Stomach (tissue), 9 donors: Measurements from ENCODE around the gene MAP3K7CL. TPM values are rescaled to one million over a fixed set of nuclear protein-coding genes. Genes with fewer than 3 reads are reported as not detected.

Source experiments
- DNase-seq, 2 donors: peaks; one replicate each; pipeline versions ENCODE4 v3.0.0 to v3.0.0-alpha.2; 2013 to 2019
- H3K27ac ChIP-seq, 5 donors: fragments of 200-600 bp in 4 of 5; sonication (generic) in 4 of 5; one replicate each; pipeline ENCODE4 v1.5.1; 2013 to 2019; ENCODE audit warnings: mild to moderate bottlenecking in 1 of 5, moderate library complexity in 1 of 5
- H3K27me3 ChIP-seq, 3 donors: fragments of 200-600 bp; sonication (generic); one replicate each; pipeline ENCODE4 v1.5.1; 2017 to 2019; ENCODE audit warnings: mixed run types in 1 of 3
- H3K36me3 ChIP-seq, 4 donors: fragments of 200-600 bp; sonication (generic); 1 replicate in 3 of 4; 2 replicates in 1 of 4; pipeline ENCODE4 v1.5.1; 2016 to 2019
- H3K4me1 ChIP-seq, 4 donors: fragments of 200-600 bp; sonication (generic); one replicate each; pipeline ENCODE4 v1.5.1; 2016 to 2019
- H3K4me3 ChIP-seq, 4 donors: fragments of 200-600 bp; sonication (generic) in 3 of 4; one replicate each; pipeline ENCODE4 v1.5.1; 2016 to 2019; ENCODE audit warnings: mild to moderate bottlenecking in 1 of 4
- H3K9me3 ChIP-seq, 4 donors: fragments of 200-600 bp; sonication (generic); one replicate each; pipeline ENCODE4 v1.5.1; 2016 to 2019
- CTCF ChIP-seq, 7 experiments: fragments of 450-650 bp in 4 of 7; fragments of 200-600 bp in 3 of 7; sonication (generic) in 3 of 7; IDR thresholded peaks; one replicate each; pipeline ENCODE4 v1.5.1; 2016 to 2019; ENCODE audit warnings: antibody characterized with exemption in 7 of 7, control low read depth in 2 of 7, mild to moderate bottlenecking in 1 of 7
- EP300 ChIP-seq: sonication (generic); formaldehyde crosslinking; IDR thresholded peaks from one replicate; pipeline ENCODE4 v1.6.1; 2017; ENCODE audit warnings: antibody characterized with exemption
- POLR2A ChIP-seq, 4 donors: fragments of 450-650 bp; IDR thresholded peaks; one replicate each; pipeline ENCODE4 v1.6.1; 2016; ENCODE audit warnings: antibody characterized with exemption in 4 of 4, control low read depth in 2 of 4, mild to moderate bottlenecking in 1 of 4, moderate library complexity in 1 of 4
- POLR2AphosphoS5 ChIP-seq, 3 donors: sonication (generic); formaldehyde crosslinking; IDR thresholded peaks; one replicate each; pipeline ENCODE4 v1.6.1; 2016; ENCODE audit warnings: antibody characterized with exemption in 3 of 3
- whole genome bisulfite sequencing, 5 donors: extraction: QIAGEN DNeasy Blood & Tissue Kit in 3 of 5; methylation state at CpG; one replicate each; pipeline versions ENCODE4 v1.1.5 to v1.1.7; 2013 to 2018; 5-methylcytosine and 5-hydroxymethylcytosine counted together
- intact Hi-C: fragments of 100-400 bp; cut with DNase I; formaldehyde crosslinking; loops from one replicate; pipeline ENCODE4 v1.15.1; 2023; ENCODE audit warnings: low total_unique reads
- polyA plus RNA-seq, 3 donors: library from polyadenylated mRNA; stranded (reverse); fragments of 200-250 nt; gene quantifications; one replicate each; pipeline ENCODE4 v1.2.3, GENCODE V29; 2013
- total RNA-seq, 5 donors: library from RNA; depleted of rRNA; stranded (reverse); fragments of >200 nt; gene quantifications; one replicate each; pipeline versions ENCODE4 v1.1.0 to v1.2.3, GENCODE V29; 2014 to 2016
- donor health status: healthy with polysubstance abuse.
- donor health status: Bipolar disorder and iron deficiency.
- donor health status: healthy.

The MAP3K7CL gene
- total and polyA plus RNA-seq, 8 donors, result 0.58 to 19.2 (median 4.5) TPM

GRCh38 chr21:29205009-29205408 is 74.6 kb downstream of the MAP3K7CL start:
- Histone ChIP-seq H3K36me3 (no peaks in the 10 kb centered on the region), H3K9me3 (peaks cover 0 to 20% (median 8%) of the 10 kb centered on the region in 4 donors), H3K27ac (no peak overlapping the region), H3K27me3 (no peaks in the 10 kb centered on the region), H3K4me1 (peaks cover 0 to 7% (median 0%) of the 10 kb centered on the region in 4 donors), H3K4me3 (no peak overlapping the region)
- no peak for DNase-seq
- no peak for TF ChIP-seq EP300
- intact Hi-C loops, result no loop called here
- WGBS, 5 donors, result 81 to 87% (median 86%) methylated on average over 5 of the region's 5 CpGs

DNA sequence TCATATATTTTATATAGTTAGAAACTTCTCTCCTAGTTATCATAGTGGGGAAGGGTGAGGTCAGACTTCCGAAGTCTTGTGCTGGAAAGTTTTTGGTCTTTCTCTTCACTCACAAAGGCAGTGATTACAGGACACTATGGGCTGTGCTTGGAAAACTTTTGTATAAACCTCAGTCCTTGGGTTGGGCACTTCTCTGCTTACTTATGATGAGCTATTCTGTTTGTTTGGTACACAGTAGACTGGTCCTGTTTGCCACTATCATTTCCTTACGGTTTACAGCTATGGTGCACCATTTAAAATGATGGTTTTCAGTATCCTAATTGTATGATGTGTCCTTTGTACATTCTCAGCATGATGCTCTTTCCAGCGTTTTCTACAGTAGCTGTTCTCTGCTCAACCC is 75.5 kb downstream of the MAP3K7CL start:
- no peak overlapping the region for H3K4me3 ChIP-seq
- peaks cover 0 to 7% (median 0%) of the 10 kb centered on the region in 4 donors for H3K4me1 ChIP-seq
- no peak for DNase-seq
- WGBS, 5 donors, result 32 to 68% (median 53%) methylated on average over 3 of the region's 3 CpGs
- no peaks in the 10 kb centered on the region for H3K36me3 ChIP-seq
- intact Hi-C loops, result no loop called here
- no peak overlapping the region for H3K27ac ChIP-seq
- peaks cover 0 to 13% (median 4%) of the 10 kb centered on the region in 4 donors for H3K9me3 ChIP-seq
- no peaks in the 10 kb centered on the region for H3K27me3 ChIP-seq
- TF ChIP-seq EP300 (no peak), CTCF (IDR thresholded peaks at IDR 0.05) (no peak), POLR2A (IDR thresholded peaks at IDR 0.05) (no peak), POLR2AphosphoS5 (IDR thresholded peaks at IDR 0.05) (no peak)

DNA sequence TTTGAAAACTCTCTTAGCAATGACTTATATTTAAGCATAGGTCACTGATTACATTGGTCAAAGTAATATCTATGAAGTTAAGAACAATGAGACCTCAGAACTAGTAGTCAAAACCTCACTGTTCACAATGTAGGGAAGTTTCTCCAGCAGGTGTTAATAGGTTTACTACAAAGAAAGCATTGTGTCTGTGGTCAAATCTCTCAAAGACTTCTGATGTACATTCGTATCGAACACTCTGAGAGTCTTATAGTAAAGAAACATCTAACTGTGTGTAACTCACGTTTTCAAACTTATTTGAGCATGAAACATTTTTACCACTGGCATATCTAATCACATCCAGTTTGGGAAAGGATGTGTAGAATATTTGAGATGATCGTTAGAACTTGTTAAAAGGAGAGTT is 76.0 kb downstream of the MAP3K7CL start:
- Histone ChIP-seq H3K27ac (no peak overlapping the region), H3K4me1 (peaks cover 0 to 7% (median 0%) of the 10 kb centered on the region in 4 donors), H3K27me3 (no peaks in the 10 kb centered on the region), H3K9me3 (peaks cover 0 to 8% (median 2%) of the 10 kb centered on the region in 4 donors), H3K4me3 (no peak overlapping the region), H3K36me3 (no peaks in the 10 kb centered on the region)
- WGBS, 5 donors, result 29 to 61% (median 58%) methylated on average over 4 of the region's 4 CpGs
- no peak for DNase-seq
- intact Hi-C loops, result no loop called here
- TF ChIP-seq POLR2AphosphoS5 (IDR thresholded peaks at IDR 0.05), result no peak
- no peak for TF ChIP-seq EP300
- no peak for TF ChIP-seq POLR2A (IDR thresholded peaks at IDR 0.05)
- no peak for TF ChIP-seq CTCF (IDR thresholded peaks at IDR 0.05)

DNA sequence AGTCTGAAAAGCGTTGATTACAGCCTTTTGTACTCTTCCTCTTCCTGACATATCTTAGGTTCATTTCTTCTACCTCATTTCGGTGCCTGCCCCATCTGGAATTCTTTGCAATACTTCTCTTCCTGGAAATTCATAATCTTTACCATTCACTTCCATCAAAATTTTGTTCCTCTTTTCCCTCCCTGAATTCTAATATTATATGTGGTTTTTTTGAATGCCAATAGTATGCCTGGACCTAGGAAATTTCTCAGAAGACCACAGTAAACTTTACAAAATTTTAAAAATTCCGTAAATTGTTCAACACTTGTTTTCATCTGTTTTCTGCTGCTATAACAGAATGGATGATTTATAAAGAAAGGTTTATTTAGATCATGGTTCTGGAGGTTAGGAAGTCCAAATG is 76.8 kb downstream of the MAP3K7CL start:
- intact Hi-C loops, result no loop called here
- DNase-seq, result no peak
- TF ChIP-seq EP300, result no peak
- no peak for TF ChIP-seq POLR2AphosphoS5 (IDR thresholded peaks at IDR 0.05)
- no peak for TF ChIP-seq POLR2A (IDR thresholded peaks at IDR 0.05)
- TF ChIP-seq CTCF (IDR thresholded peaks at IDR 0.05), result no peak
- Histone ChIP-seq H3K36me3 (no peaks in the 10 kb centered on the region), H3K27ac (no peak overlapping the region), H3K4me3 (no peak overlapping the region), H3K4me1 (peaks cover 0 to 7% (median 0%) of the 10 kb centered on the region in 4 donors), H3K9me3 (peaks cover 0 to under 1% (median 0%) of the 10 kb centered on the region in 4 donors), H3K27me3 (no peaks in the 10 kb centered on the region)
- WGBS, 5 donors, result 86 to 93% (median 89%) methylated on average over 3 of the region's 3 CpGs

DNA sequence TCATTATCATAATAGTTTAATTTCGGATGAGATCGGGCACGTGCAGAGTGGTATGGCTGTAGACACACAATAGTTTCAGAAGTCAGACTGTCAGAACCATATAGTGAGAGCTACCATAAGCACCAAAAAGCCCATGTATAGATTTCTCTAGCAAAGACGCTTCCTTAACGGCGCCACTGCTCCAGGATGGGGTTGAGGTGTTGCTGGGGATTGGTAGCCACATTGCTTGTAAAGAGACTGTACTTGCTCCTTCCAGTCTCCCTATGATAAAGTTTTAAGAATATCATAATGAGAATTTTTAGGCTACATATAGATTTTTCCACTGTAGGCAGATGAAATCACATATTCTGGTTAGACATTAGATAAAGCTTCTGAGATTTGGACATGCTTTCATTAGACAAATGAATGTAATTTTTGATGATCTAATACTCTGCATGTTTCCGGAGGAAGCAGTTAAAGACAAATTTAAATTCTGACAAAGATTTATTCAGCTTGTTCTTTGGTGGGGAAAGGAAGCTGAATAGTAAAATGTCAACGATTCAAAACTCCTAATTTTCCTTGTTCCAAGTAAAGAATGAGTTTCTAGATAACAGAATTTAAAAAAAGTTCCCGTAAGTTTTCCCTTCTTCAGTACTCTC is 77.7 kb downstream of the MAP3K7CL start:
- TF ChIP-seq EP300, result no peak
- TF ChIP-seq POLR2AphosphoS5 (IDR thresholded peaks at IDR 0.05), result no peak
- no peak for TF ChIP-seq POLR2A (IDR thresholded peaks at IDR 0.05)
- no peak for TF ChIP-seq CTCF (IDR thresholded peaks at IDR 0.05)
- H3K4me3 ChIP-seq, result no peak overlapping the region
- intact Hi-C loops, result no loop called here

More for the DNA sequence above, 77.7 kb downstream of the MAP3K7CL start:
- Histone ChIP-seq H3K9me3 (no peaks in the 10 kb centered on the region), H3K27ac (peak overlapping the region in 2 of 5 donors; percentile 29 to 53), H3K27me3 (no peaks in the 10 kb centered on the region), H3K36me3 (no peaks in the 10 kb centered on the region), H3K4me1 (peaks cover 0 to 7% (median 0%) of the 10 kb centered on the region in 4 donors)
- DNase-seq, result no peak
- WGBS, 5 donors, result 67 to 74% (median 73%) methylated on average over 9 of the region's 9 CpGs
